Common myeloid progenitor, CD34-positive (primary cell): ENCODE data around the gene FRMPD1.

Experiments
- CTCF ChIA-PET: fragments of 350-600 bp; sonication (Branson Sonifier 250); formaldehyde crosslinking; loops from one replicate; lab custom pipeline; 2021; ENCODE audit warnings: antibody characterized with exemption; lab: Charles Lee
- POLR2A ChIA-PET: fragments of 350-600 bp; sonication (Branson Sonifier 250); formaldehyde crosslinking; loops from one replicate; lab custom pipeline; 2021; ENCODE audit warnings: antibody characterized with exemption; lab: Charles Lee
- DNase-seq, 3 donors: peaks; one replicate each; pipeline versions ENCODE4 v3.0.0 to v3.0.0-alpha.2; 2013
- H3K27ac ChIP-seq, 2 experiments: 1 replicate in 1 of 2; 2 replicates in 1 of 2; pipeline ENCODE4 v1.7.0; 2013; ENCODE audit warnings: inconsistent platforms in 2 of 2, low read length in 2 of 2, mild to moderate bottlenecking in 2 of 2, low read depth in 1 of 2, moderate library complexity in 1 of 2; ENCODE audit not compliant: severe bottlenecking in 2 of 2, insufficient read depth in 1 of 2, poor library complexity in 1 of 2
- H3K27me3 ChIP-seq, 5 experiments: replicated peaks in 2 of 5; 1 replicate in 3 of 5; 2 replicates in 2 of 5; pipeline versions ENCODE4 v1.6.1 to v1.7.0; 2013; ENCODE audit warnings: low read length in 4 of 5, mild to moderate bottlenecking in 2 of 5, moderate library complexity in 2 of 5, inconsistent platforms in 1 of 5; ENCODE audit not compliant: insufficient read depth in 5 of 5, control insufficient read depth in 4 of 5
- H3K36me3 ChIP-seq, 4 experiments: 1 replicate in 2 of 4; 2 replicates in 2 of 4; pipeline versions ENCODE4 v1.6.1 to v1.7.0; 2013; ENCODE audit warnings: low read length in 3 of 4, control low read depth in 1 of 4, mild to moderate bottlenecking in 1 of 4; ENCODE audit not compliant: control insufficient read depth in 4 of 4, insufficient read depth in 4 of 4
- H3K4me1 ChIP-seq, 4 experiments: 1 replicate in 3 of 4; 2 replicates in 1 of 4; pipeline versions ENCODE4 v1.6.1 to v1.7.1; 2013; ENCODE audit warnings: low read length in 3 of 4, mild to moderate bottlenecking in 3 of 4, control low read depth in 1 of 4, inconsistent platforms in 1 of 4, moderate library complexity in 1 of 4; ENCODE audit not compliant: control insufficient read depth in 4 of 4, insufficient read depth in 4 of 4; ENCODE audit errors: control extremely low read depth in 1 of 4
- H3K4me3 ChIP-seq, 7 experiments: 1 replicate in 4 of 7; 2 replicates in 3 of 7; pipeline versions ENCODE4 v1.5.1 to v1.7.0; 2013; ENCODE audit warnings: mild to moderate bottlenecking in 7 of 7, low read length in 6 of 7, moderate library complexity in 6 of 7, inconsistent platforms in 2 of 7, low read depth in 2 of 7, control low read depth in 1 of 7; ENCODE audit not compliant: insufficient read depth in 4 of 7, control insufficient read depth in 1 of 7; ENCODE audit errors: extremely low read depth in 1 of 7
- H3K9me3 ChIP-seq, 5 experiments: 1 replicate in 4 of 5; 2 replicates in 1 of 5; pipeline versions ENCODE4 v1.6.1 to v1.7.1; 2013; ENCODE audit warnings: low read length in 4 of 5, mild to moderate bottlenecking in 2 of 5, inconsistent platforms in 1 of 5, low read depth in 1 of 5, moderate library complexity in 1 of 5; ENCODE audit not compliant: control insufficient read depth in 4 of 5, insufficient read depth in 2 of 5; ENCODE audit errors: control extremely low read depth in 1 of 5
- WGBS: methylation state at CpG from one replicate; pipeline ENCODE4 v1.1.5; 2013; ENCODE audit not compliant: insufficient coverage; 5-methylcytosine and 5-hydroxymethylcytosine counted together

The FRMPD1 gene

DNA sequence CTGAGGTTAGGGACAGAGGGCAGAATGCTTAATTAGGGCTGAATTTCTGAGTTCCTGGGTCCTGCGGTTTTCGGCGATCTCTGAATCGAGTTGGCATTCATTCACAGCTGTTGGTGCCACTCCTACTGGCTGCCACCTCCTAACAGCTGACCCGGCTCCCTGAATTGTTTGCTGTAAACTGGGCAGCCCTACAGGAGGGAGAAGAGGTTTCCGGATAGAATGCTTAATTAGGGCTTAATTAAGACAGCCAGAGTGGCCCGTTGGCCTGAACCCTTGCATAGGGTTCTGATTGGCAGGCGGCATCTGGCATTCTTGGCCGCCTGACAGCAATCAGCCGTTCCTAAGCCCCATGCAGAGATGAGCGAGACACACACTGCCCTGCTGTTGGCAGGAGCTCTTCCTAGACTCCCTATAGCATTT is 25.7 kb downstream of the FRMPD1 start:
- DNase-seq = no peak
- Histone ChIP-seq H3K36me3 (no peaks in the 10 kb centered on the region), H3K27ac (no peak overlapping the region), H3K9me3 (no peaks in the 10 kb centered on the region), H3K27me3 (peaks cover 0 to 4% (median 0%) of the 10 kb centered on the region in 5 experiments), H3K4me1 (peaks cover 0 to 4% (median 0%) of the 10 kb centered on the region in 4 experiments), H3K4me3 (no peak overlapping the region)
- POLR2A ChIA-PET = no interaction called here
- CTCF ChIA-PET = interaction anchor here (1.7 kb wide), 1 partner anchor 9 kb away, joined by 5 read pairs; no protein-coding TSS in a partner anchor
- WGBS = 89% methylated on average over 11 of the region's 11 CpGs

DNA sequence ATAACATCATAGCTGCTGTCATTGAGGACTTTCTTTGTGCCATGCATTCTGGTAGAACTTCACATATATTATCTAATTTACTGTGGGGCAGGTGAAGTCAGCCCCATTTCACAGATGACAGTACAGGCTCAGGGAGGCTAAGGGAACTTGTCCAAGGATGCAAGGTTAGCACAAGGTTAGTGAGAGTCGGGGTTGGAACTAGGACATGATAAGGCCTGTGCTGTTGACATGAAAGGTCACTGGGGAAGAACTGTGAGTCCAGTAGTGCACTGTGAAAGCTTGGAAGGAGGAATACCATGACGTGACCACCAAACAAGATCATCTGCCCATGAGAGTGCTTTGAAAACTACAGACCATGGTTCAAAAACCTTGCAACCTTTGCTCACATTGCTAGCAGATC is 26.7 kb downstream of the FRMPD1 start:
- POLR2A ChIA-PET = no interaction called here
- WGBS = 100% methylated on average over 2 of the region's 2 CpGs
- Histone ChIP-seq H3K36me3 (no peaks in the 10 kb centered on the region), H3K9me3 (no peaks in the 10 kb centered on the region), H3K4me1 (peaks cover 0 to 4% (median 0%) of the 10 kb centered on the region in 4 experiments), H3K27ac (no peak overlapping the region), H3K4me3 (no peak overlapping the region), H3K27me3 (peaks cover 0 to 4% (median 0%) of the 10 kb centered on the region in 5 experiments)
- DNase-seq = no peak
- CTCF ChIA-PET = no interaction called here

DNA sequence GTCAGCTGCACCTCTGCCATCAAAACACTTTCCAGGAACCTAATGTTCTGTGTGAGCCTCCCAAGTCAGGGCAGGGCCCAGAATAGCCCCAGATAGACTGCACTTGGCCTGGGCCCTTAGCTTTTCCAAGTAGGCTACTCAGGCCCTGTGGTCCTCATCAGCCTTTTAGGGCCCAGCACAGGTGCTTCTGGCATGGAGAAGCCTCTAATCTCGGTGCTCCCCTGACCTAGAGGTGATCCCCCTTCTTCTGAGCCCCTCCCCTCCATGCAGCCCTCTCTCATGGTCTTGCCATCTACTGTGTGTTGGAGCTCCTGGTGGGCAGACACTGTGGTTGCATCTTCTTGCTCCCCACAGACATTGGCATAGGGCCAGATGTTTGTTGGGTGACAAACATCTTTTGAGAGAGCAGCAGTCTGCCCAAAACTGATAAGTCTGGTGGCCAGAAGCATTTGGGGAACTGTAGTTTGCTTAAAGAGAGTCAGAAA is 28.1 kb downstream of the FRMPD1 start:
- no peaks in the 10 kb centered on the region for H3K36me3 ChIP-seq
- 80% methylated on average over 1 of the region's 1 CpG for WGBS
- H3K27me3 ChIP-seq = peaks cover 0 to 4% (median 0%) of the 10 kb centered on the region in 5 experiments
- ChIA-PET CTCF (interaction anchor here (1.2 kb wide), 1 partner anchor 21 kb away, joined by 4 read pairs; no protein-coding TSS in a partner anchor), POLR2A (no interaction called here)
- peak; percentile 87 to 95 (median 94) for DNase-seq
- H3K9me3 ChIP-seq = no peaks in the 10 kb centered on the region
- no peak overlapping the region for H3K4me3 ChIP-seq
- H3K4me1 ChIP-seq = peaks cover 0 to 4% (median 0%) of the 10 kb centered on the region in 4 experiments
- H3K27ac ChIP-seq = no peak overlapping the region

DNA sequence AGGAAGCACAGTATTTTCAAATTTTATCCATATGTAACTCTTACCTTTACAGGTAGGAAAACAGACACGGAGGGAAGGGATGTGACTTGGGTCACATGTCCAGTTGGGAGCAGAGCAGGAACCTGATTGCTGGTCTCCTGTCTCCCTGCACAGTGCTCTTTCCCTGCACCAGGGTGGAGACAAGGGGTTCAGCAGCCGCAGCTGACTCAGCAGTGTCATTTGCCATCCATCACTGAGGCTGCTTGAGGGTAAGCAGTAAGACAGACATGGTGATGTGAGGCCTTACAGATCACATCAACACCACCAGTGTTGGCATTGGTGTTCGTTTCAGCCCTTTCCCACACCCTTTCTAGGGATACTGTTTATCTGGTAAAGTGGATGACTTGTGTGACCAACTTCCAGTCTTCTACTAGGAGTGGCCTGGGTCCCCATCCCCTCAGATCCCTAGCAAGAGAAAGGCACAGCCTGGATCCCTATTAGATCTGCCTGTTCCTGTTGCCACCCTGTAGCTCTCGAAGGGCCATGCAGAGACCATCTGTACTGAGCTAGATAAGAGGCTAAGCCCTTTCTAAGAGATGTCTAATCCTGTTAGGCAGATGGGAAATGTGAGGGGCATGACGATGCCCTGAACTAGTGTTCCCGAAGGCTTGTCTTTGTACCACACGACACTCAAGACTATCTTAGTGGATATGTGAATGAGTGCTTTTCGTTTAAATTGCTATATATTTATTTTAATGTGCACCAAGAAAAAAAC is 29.1 kb downstream of the FRMPD1 start:
- Histone ChIP-seq H3K9me3 (no peaks in the 10 kb centered on the region), H3K4me3 (no peak overlapping the region), H3K27me3 (peaks cover 0 to 4% (median 0%) of the 10 kb centered on the region in 5 experiments), H3K4me1 (peaks cover 0 to 4% (median 0%) of the 10 kb centered on the region in 4 experiments), H3K27ac (no peak overlapping the region), H3K36me3 (no peaks in the 10 kb centered on the region)
- POLR2A ChIA-PET = no interaction called here
- DNase-seq = peak; percentile 28 to 68 (median 50)
- CTCF ChIA-PET = interaction anchor here (1.6 kb wide), 1 partner anchor 88 kb away, joined by 3 read pairs; the partner anchor contains the start of gene TOMM5
- WGBS = 78% methylated on average over 1 of the region's 8 CpGs

DNA sequence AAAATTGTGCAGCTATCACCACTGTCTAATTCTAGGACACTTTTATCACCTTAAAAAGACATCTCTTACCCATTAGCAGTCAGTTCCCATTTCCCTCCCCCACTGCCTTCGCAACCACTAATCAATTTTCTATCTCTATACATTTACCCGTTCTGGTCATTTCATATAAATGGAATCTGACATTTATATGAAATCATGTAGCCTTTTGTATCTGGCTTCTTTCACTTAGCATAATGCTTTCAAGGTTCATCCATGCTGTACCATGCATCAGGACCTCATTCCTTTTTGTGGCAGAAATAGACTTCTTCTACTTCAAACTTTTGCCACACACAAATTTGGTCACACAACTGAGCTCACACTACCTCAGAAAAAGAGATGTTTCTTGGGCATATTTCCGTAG is 32.2 kb downstream of the FRMPD1 start:
- H3K36me3 ChIP-seq = no peaks in the 10 kb centered on the region
- WGBS = no CpG with 5 or more reads among the region's 3 CpGs
- peaks cover 0 to 2% (median 0%) of the 10 kb centered on the region in 5 experiments for H3K27me3 ChIP-seq
- H3K4me1 ChIP-seq = peaks cover 0 to 4% (median 0%) of the 10 kb centered on the region in 4 experiments
- no peak for DNase-seq
- CTCF ChIA-PET = no interaction called here
- POLR2A ChIA-PET = no interaction called here
- H3K9me3 ChIP-seq = no peaks in the 10 kb centered on the region
- no peak overlapping the region for H3K4me3 ChIP-seq
- no peak overlapping the region for H3K27ac ChIP-seq

DNA sequence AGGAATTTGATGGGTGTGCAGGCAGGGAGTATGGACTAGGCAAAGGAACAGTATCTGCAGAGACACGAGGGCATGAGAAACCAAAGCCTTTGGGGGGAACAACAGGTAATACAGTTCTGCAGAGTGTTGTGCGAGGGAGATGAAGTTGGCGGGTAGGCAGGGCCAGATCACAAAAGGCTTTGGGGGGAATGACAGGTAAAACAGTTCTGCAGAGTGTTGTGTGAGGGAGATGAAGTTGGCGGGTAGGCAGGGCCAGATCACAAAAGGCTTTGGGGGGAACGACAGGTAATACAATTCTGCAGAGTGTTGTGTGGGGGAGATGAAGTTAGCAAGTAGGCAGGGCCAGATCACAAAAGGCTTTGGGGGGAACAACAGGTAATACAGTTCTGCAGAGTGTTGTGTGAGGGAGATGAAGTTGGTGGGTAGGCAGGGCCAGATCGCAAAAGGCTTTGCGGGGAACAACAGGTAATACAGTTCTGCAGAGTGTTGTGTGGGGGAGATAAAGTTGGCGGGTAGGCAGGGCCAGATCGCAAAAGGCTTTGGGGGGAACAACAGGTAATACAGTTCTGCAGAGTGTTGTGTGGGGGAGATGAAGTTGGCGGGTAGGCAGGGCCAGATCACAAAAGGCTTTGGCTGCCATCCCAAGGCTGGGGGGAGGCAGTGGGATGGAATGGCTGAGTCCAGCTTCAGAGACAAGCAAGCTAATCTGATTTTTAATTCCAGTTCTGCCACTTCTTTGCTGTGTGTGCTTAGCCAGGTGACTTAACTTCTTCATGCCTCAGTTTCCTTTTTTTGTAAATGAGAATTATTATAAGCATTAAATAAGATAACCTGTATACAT is 33.0 kb downstream of the FRMPD1 start:
- H3K4me3 ChIP-seq = no peak overlapping the region
- ChIA-PET POLR2A (no interaction called here), CTCF (no interaction called here)
- no peaks in the 10 kb centered on the region for H3K9me3 ChIP-seq
- H3K27me3 ChIP-seq = peaks cover 0 to 2% (median 0%) of the 10 kb centered on the region in 5 experiments
- H3K27ac ChIP-seq = no peak overlapping the region
- peaks cover 0 to 4% (median 0%) of the 10 kb centered on the region in 4 experiments for H3K4me1 ChIP-seq
- no peak for DNase-seq
- WGBS = 89% methylated on average over 10 of the region's 10 CpGs
- H3K36me3 ChIP-seq = no peaks in the 10 kb centered on the region
